GM23338 (cell line): Measurements from ENCODE around the gene RAB9A. TPM values are rescaled to one million over a fixed set of nuclear protein-coding genes. Genes with fewer than 3 reads are reported as not detected.

ENCODE experiments used
- ATAC-seq: fragments of 200-7000 bp; cut with Tn5 transposase; 3 replicates; pipeline ENCODE4 v1.9.1; 2020
- DNase-seq: peaks from one replicate; pipeline ENCODE4 v3.0.0-alpha.2; 2015; ENCODE audit warnings: low spot score
- H2AFZ ChIP-seq: fragments of 200-600 bp; sonication (generic); 2 replicates; pipeline ENCODE4 v1.8.0; 2016; ENCODE audit warnings: antibody characterized with exemption, mild to moderate bottlenecking, moderate library complexity
- H3F3A ChIP-seq: fragments of 200-600 bp; sonication (generic); replicated peaks from 2 replicates; pipeline ENCODE4 v1.8.0; 2017; ENCODE audit warnings: antibody characterized with exemption, mixed run types, low read depth
- H3K27ac ChIP-seq: fragments of 200-600 bp; sonication (generic); 2 replicates; pipeline ENCODE4 v1.6.1; 2016; ENCODE audit warnings: low read depth
- H3K27me3 ChIP-seq: fragments of 200-600 bp; sonication (generic); 2 replicates; pipeline ENCODE4 v1.8.0; 2016; ENCODE audit warnings: mild to moderate bottlenecking, mixed run types, moderate library complexity; ENCODE audit not compliant: insufficient read depth
- H3K36me3 ChIP-seq: fragments of 200-600 bp; sonication (generic); 2 replicates; pipeline ENCODE4 v1.8.0; 2016; ENCODE audit warnings: mild to moderate bottlenecking; ENCODE audit not compliant: insufficient read depth
- H3K4me1 ChIP-seq: fragments of 200-600 bp; sonication (generic); 2 replicates; pipeline ENCODE4 v1.8.0; 2016; ENCODE audit warnings: mild to moderate bottlenecking, moderate library complexity; ENCODE audit not compliant: insufficient read depth
- H3K4me2 ChIP-seq: fragments of 200-600 bp; sonication (generic); 2 replicates; pipeline ENCODE4 v1.7.1; 2017; ENCODE audit warnings: mixed run types
- H3K4me3 ChIP-seq: fragments of 200-600 bp; sonication (generic); 2 replicates; pipeline ENCODE4 v1.6.1; 2016; ENCODE audit warnings: mixed run types
- H3K79me2 ChIP-seq: fragments of 200-600 bp; sonication (generic); replicated peaks from 2 replicates; pipeline ENCODE4 v1.8.0; 2017; ENCODE audit warnings: mild to moderate bottlenecking; ENCODE audit not compliant: insufficient read depth
- H3K9me2 ChIP-seq: fragments of 200-600 bp; sonication (generic); 2 replicates; pipeline ENCODE4 v1.8.0; 2017; ENCODE audit not compliant: insufficient read depth
- H4K20me1 ChIP-seq: fragments of 200-600 bp; sonication (generic); replicated peaks from 2 replicates; pipeline ENCODE4 v1.8.0; 2017; ENCODE audit warnings: mild to moderate bottlenecking; ENCODE audit not compliant: insufficient read depth
- H3K27ac Mint-ChIP-seq: 2 replicates; pipeline ENCODE4 v1.8.0; 2020; ENCODE audit warnings: inconsistent platforms, mild to moderate bottlenecking, moderate library complexity, mixed read lengths
- H3K27me3 Mint-ChIP-seq: 3 replicates; pipeline ENCODE4 v1.8.0; 2022; ENCODE audit warnings: low read depth, mild to moderate bottlenecking, moderate library complexity, mixed read lengths, inconsistent platforms; ENCODE audit not compliant: insufficient read depth, poor library complexity
- H3K36me3 Mint-ChIP-seq: 3 replicates; pipeline ENCODE4 v1.8.0; 2021; ENCODE audit warnings: low read depth, mild to moderate bottlenecking, inconsistent platforms, moderate library complexity, mixed read lengths
- H3K4me1 Mint-ChIP-seq: 3 replicates; pipeline ENCODE4 v1.8.0; 2020; ENCODE audit warnings: mild to moderate bottlenecking, inconsistent platforms, mixed read lengths
- H3K4me3 Mint-ChIP-seq: 3 replicates; pipeline ENCODE4 v1.8.0; 2021; ENCODE audit warnings: moderate library complexity, mild to moderate bottlenecking, inconsistent platforms, mixed read lengths
- H3K9me3 Mint-ChIP-seq: 3 replicates; pipeline ENCODE4 v1.8.0; 2020; ENCODE audit warnings: moderate library complexity, mild to moderate bottlenecking, inconsistent platforms, mixed read lengths
- JUNB ChIP-seq: IDR thresholded peaks from one replicate; pipeline ENCODE4 v1.6.1; 2016; ENCODE audit warnings: antibody characterized with exemption; ENCODE audit not compliant: unreplicated experiment
- STAT1 ChIP-seq: IDR thresholded peaks from one replicate; pipeline ENCODE4 v1.6.1; 2016; ENCODE audit warnings: antibody characterized with exemption; ENCODE audit not compliant: unreplicated experiment
- ZNF114 ChIP-seq: fragments of 250-450 bp; sonication (Bioruptor Pico); IDR thresholded peaks from 2 replicates; pipeline ENCODE4 v1.5.0; 2020; ENCODE audit warnings: mild to moderate bottlenecking, moderate library complexity
- polyA plus RNA-seq: library from polyadenylated mRNA; unstranded; fragments of >200 nt; fragmentation: Nextera tagmentation; extraction: Ambion mirVana; gene quantifications from 2 replicates; pipeline ENCODE4 v1.2.1, GENCODE V29; 2016
- total RNA-seq: library from RNA; depleted of rRNA; stranded (reverse); fragments of >200 nt; shearing (Covaris generic); gene quantifications from 2 replicates; pipeline ENCODE4 v1.2.3, GENCODE V29; 2014
- TF ChIP-seq, protein P1 (sequence below): fragments of 250-450 bp; sonication (Bioruptor Pico); IDR thresholded peaks from 2 replicates; pipeline ENCODE4 v1.5.0; 2020; ENCODE audit warnings: mild to moderate bottlenecking, moderate library complexity
- TF ChIP-seq, protein P2 (sequence below): IDR thresholded peaks from one replicate; pipeline ENCODE4 v1.6.1; 2018; ENCODE audit warnings: antibody characterized with exemption; ENCODE audit not compliant: unreplicated experiment

The RAB9A gene
- total and polyA plus RNA-seq, 2 experiments from 2014 or later, result 43.3 to 45.1 TPM

DNA sequence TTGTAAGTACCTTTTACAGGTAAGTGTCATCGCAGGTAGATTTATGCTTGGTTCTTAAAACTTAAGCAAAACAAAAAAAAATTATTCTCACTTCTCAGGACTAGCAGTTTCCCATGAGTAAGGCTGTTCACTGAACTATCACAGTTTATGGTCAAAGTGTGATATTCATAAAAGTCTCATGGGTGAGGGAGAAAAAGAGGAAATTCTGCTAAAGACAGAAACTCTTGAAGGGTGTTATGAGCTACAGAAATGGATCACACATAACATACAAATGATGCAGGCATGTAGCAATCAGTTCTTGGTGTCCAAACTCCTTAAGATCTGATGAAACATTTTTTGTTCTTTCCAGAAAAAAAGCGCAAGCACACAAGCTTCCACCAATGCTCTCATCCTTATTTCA lies 8.5 kb downstream of the RAB9A start:
- Histone ChIP-seq H3K4me1 (peaks cover 24% of the 10 kb centered on the region), H4K20me1 (peaks cover 15% of the 10 kb centered on the region; the same call in 1 of the 2 replicates)
- H3K27ac Mint-ChIP-seq, result no peak overlapping the region; the same call in 1 of the 2 replicates

More for the DNA sequence above, 8.5 kb downstream of the RAB9A start:
- H3K36me3 Mint-ChIP-seq, result no peaks in the 10 kb centered on the region; the same call in 2 of the 3 replicates
- Histone ChIP-seq H3K4me3 (no peak overlapping the region), H3K4me2 (no peak overlapping the region), H2AFZ (no peak overlapping the region), H3F3A (no peaks in the 10 kb centered on the region), H3K9me2 (no peaks in the 10 kb centered on the region), H3K36me3 (no peaks in the 10 kb centered on the region), H3K79me2 (peaks cover 98% of the 10 kb centered on the region), H3K27me3 (no peaks in the 10 kb centered on the region), H3K27ac (no peak overlapping the region)
- no peak overlapping the region for H3K4me3 Mint-ChIP-seq
- ATAC-seq (no peak), DNase-seq (no peak)
- H3K27me3 Mint-ChIP-seq, result peaks cover 7% of the 10 kb centered on the region
- no peaks in the 10 kb centered on the region for H3K9me3 Mint-ChIP-seq
- peaks cover 58% of the 10 kb centered on the region for H3K4me1 Mint-ChIP-seq
- no peak for TF ChIP-seq JUNB
- TF ChIP-seq STAT1, result no peak
- no peak for TF ChIP-seq ZNF114 (CRISPR knock-in tag)
- TF ChIP-seq, protein P1, sequence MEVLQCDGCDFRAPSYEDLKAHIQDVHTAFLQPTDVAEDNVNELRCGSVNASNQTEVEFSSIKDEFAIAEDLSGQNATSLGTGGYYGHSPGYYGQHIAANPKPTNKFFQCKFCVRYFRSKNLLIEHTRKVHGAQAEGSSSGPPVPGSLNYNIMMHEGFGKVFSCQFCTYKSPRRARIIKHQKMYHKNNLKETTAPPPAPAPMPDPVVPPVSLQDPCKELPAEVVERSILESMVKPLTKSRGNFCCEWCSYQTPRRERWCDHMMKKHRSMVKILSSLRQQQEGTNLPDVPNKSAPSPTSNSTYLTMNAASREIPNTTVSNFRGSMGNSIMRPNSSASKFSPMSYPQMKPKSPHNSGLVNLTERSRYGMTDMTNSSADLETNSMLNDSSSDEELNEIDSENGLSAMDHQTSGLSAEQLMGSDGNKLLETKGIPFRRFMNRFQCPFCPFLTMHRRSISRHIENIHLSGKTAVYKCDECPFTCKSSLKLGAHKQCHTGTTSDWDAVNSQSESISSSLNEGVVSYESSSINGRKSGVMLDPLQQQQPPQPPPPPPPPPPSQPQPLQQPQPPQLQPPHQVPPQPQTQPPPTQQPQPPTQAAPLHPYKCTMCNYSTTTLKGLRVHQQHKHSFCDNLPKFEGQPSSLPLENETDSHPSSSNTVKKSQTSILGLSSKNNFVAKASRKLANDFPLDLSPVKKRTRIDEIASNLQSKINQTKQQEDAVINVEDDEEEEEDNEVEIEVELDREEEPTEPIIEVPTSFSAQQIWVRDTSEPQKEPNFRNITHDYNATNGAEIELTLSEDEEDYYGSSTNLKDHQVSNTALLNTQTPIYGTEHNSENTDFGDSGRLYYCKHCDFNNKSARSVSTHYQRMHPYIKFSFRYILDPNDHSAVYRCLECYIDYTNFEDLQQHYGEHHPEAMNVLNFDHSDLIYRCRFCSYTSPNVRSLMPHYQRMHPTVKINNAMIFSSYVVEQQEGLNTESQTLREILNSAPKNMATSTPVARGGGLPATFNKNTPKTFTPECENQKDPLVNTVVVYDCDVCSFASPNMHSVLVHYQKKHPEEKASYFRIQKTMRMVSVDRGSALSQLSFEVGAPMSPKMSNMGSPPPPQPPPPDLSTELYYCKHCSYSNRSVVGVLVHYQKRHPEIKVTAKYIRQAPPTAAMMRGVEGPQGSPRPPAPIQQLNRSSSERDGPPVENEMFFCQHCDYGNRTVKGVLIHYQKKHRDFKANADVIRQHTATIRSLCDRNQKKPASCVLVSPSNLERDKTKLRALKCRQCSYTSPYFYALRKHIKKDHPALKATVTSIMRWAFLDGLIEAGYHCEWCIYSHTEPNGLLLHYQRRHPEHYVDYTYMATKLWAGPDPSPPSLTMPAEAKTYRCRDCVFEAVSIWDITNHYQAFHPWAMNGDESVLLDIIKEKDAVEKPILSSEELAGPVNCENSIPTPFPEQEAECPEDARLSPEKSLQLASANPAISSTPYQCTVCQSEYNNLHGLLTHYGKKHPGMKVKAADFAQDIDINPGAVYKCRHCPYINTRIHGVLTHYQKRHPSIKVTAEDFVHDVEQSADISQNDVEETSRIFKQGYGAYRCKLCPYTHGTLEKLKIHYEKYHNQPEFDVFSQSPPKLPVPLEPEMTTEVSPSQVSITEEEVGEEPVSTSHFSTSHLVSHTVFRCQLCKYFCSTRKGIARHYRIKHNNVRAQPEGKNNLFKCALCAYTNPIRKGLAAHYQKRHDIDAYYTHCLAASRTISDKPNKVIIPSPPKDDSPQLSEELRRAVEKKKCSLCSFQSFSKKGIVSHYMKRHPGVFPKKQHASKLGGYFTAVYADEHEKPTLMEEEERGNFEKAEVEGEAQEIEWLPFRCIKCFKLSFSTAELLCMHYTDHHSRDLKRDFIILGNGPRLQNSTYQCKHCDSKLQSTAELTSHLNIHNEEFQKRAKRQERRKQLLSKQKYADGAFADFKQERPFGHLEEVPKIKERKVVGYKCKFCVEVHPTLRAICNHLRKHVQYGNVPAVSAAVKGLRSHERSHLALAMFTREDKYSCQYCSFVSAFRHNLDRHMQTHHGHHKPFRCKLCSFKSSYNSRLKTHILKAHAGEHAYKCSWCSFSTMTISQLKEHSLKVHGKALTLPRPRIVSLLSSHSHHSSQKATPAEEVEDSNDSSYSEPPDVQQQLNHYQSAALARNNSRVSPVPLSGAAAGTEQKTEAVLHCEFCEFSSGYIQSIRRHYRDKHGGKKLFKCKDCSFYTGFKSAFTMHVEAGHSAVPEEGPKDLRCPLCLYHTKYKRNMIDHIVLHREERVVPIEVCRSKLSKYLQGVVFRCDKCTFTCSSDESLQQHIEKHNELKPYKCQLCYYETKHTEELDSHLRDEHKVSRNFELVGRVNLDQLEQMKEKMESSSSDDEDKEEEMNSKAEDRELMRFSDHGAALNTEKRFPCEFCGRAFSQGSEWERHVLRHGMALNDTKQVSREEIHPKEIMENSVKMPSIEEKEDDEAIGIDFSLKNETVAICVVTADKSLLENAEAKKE (CRISPR knock-in tag), result no peak
- TF ChIP-seq, protein P2, sequence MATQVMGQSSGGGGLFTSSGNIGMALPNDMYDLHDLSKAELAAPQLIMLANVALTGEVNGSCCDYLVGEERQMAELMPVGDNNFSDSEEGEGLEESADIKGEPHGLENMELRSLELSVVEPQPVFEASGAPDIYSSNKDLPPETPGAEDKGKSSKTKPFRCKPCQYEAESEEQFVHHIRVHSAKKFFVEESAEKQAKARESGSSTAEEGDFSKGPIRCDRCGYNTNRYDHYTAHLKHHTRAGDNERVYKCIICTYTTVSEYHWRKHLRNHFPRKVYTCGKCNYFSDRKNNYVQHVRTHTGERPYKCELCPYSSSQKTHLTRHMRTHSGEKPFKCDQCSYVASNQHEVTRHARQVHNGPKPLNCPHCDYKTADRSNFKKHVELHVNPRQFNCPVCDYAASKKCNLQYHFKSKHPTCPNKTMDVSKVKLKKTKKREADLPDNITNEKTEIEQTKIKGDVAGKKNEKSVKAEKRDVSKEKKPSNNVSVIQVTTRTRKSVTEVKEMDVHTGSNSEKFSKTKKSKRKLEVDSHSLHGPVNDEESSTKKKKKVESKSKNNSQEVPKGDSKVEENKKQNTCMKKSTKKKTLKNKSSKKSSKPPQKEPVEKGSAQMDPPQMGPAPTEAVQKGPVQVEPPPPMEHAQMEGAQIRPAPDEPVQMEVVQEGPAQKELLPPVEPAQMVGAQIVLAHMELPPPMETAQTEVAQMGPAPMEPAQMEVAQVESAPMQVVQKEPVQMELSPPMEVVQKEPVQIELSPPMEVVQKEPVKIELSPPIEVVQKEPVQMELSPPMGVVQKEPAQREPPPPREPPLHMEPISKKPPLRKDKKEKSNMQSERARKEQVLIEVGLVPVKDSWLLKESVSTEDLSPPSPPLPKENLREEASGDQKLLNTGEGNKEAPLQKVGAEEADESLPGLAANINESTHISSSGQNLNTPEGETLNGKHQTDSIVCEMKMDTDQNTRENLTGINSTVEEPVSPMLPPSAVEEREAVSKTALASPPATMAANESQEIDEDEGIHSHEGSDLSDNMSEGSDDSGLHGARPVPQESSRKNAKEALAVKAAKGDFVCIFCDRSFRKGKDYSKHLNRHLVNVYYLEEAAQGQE, result no peak
